PC-3 (cell line): ENCODE results near the gene MAML3.

Source experiments
- CTCF ChIP-seq: fragments of 300-600 bp; sonication (generic); conservative IDR thresholded peaks from 2 replicates; pipeline ENCODE4 v1.5.1; 2017; ENCODE audit warnings: antibody characterized with exemption, low read depth, mild to moderate bottlenecking, low read length
- EZH2 ChIP-seq: fragments of 300-600 bp; sonication (generic); IDR thresholded peaks from one replicate; pipeline ENCODE4 v1.6.1; 2017; ENCODE audit warnings: antibody characterized with exemption, mild to moderate bottlenecking, low read length; ENCODE audit not compliant: unreplicated experiment
- EZH2phosphoT487 ChIP-seq: fragments of 300-600 bp; sonication (generic); IDR thresholded peaks from 2 replicates; pipeline ENCODE4 v1.6.1; 2018; ENCODE audit warnings: mild to moderate bottlenecking, antibody characterized with exemption, low read length, borderline replicate concordance

GRCh38 chr4:139904406-139904805, 249.6 kb downstream of the MAML3 start:
- TF ChIP-seq CTCF (no peak), EZH2phosphoT487 (no peak), EZH2 (no peak)
